Stimulated activated CD4-positive, alpha-beta T cell treated with anti-CD3 and anti-CD28 coated beads, Interleukin-4, amount 100 ng/mL, for 4 hours (primary cell): ENCODE results near the gene PTPRG.
"Not testable (repeated sequence)": the region's sequence is repeated elsewhere in the genome, so short reads cannot be mapped to it uniquely, and the experiment has no call there.

Source experiments
- DNase-seq, 2 experiments: peaks; one replicate each; pipeline ENCODE4 v3.0.0-alpha.2; 2020

The PTPRG gene

GRCh38 chr3:61730056-61730455 lies 168.7 kb downstream of the PTPRG start:
- DNase-seq, result no peak

- no peak for DNase-seq
Measured at GRCh38 chr3:61730577-61731231, 169.3 kb downstream of the PTPRG start.

- no peak for DNase-seq
Measured at GRCh38 chr3:61733000-61733399, 171.6 kb downstream of the PTPRG start.

- DNase-seq, result no peak
Measured at GRCh38 chr3:61733876-61734275, 172.5 kb downstream of the PTPRG start.

- DNase-seq, result no peak
Measured at GRCh38 chr3:61734749-61735686, 173.6 kb downstream of the PTPRG start.

GRCh38 chr3:61736506-61736905 lies 175.1 kb downstream of the PTPRG start:
- DNase-seq, result no peak

GRCh38 chr3:61739640-61740039 lies 178.3 kb downstream of the PTPRG start:
- no peak for DNase-seq

- no peak for DNase-seq
Measured at GRCh38 chr3:61740494-61740893, 179.1 kb downstream of the PTPRG start.

GRCh38 chr3:61741551-61741950 lies 180.2 kb downstream of the PTPRG start:
- no peak for DNase-seq

- no peak for DNase-seq
Measured at GRCh38 chr3:61742006-61742405, 180.6 kb downstream of the PTPRG start.

GRCh38 chr3:61743067-61743466 lies 181.7 kb downstream of the PTPRG start:
- no peak for DNase-seq

GRCh38 chr3:61743686-61744242 lies 182.4 kb downstream of the PTPRG start:
- DNase-seq, result no peak

GRCh38 chr3:61748288-61748687 lies 186.9 kb downstream of the PTPRG start:
- DNase-seq, result no peak

- no peak for DNase-seq
Measured at GRCh38 chr3:61750766-61751165, 189.4 kb downstream of the PTPRG start.

- no peak for DNase-seq
Measured at GRCh38 chr3:61758839-61759238, 197.5 kb downstream of the PTPRG start.

GRCh38 chr3:61760783-61761182 lies 199.4 kb downstream of the PTPRG start:
- not testable (repeated sequence) for DNase-seq

- DNase-seq, result no peak
Measured at GRCh38 chr3:61761694-61762430, 200.5 kb downstream of the PTPRG start.

GRCh38 chr3:61765157-61765876 lies 203.9 kb downstream of the PTPRG start:
- no peak for DNase-seq

- no peak for DNase-seq
Measured at GRCh38 chr3:61768284-61769037, 207.1 kb downstream of the PTPRG start.

GRCh38 chr3:61769266-61769990 lies 208.1 kb downstream of the PTPRG start:
- no peak for DNase-seq

- no peak for DNase-seq
Measured at GRCh38 chr3:61771976-61772375, 210.6 kb downstream of the PTPRG start.
